Measurements from ENCODE around the gene FBXO11.

DNA sequence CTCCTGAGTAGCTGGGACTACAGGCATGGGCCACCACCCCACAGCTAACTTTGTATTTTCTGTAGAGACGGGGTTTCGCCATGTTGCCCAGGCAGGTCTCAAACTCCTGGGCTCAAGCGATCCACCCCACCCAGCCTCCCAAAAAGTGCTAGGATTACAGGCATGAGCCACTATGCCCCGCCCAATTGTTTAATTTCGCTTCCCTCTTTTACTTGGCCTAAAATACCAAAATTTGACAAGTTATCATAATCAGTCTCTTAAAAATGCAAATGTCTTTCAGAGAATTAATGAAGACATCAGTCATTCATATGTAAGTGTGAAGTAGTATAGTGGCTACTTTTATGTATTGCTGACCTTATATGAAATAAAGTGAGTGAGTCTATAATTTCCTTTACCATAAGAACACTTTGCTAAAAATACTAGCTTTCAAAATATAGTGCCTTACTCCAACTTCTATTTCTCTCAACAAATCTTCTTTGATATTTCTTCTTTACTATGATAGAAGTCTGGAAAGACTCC lies 9.8 kb downstream of the FBXO11 start:
- no peak for TF ChIP-seq CTCF (optimal IDR thresholded peaks at IDR 0.05 in 1 of 3, IDR thresholded peaks at IDR 0.05 in 1 of 3, conservative IDR thresholded peaks at IDR 0.05 in 1 of 3; ENCODE audit: extremely low read depth in 1 of 3, insufficient read depth in 2 of 3, low read length in 3 of 3)
- no peak for TF ChIP-seq EZH2 (IDR thresholded peaks at IDR 0.05; ENCODE audit: low read length)
